ENCODE data around the gene CCL19.

- TF ChIP-seq CTCF (IDR thresholded peaks at IDR 0.05) (no peak), POLR2A (IDR thresholded peaks at IDR 0.05) (no peak), EP300 (IDR thresholded peaks at IDR 0.05) (no peak)
Observed at GRCh38 chr9:34662526-34663302, 28.4 kb downstream of the CCL19 start, which contains the start of gene CCL27.
